ENCODE data around the gene MISP3.

DNA sequence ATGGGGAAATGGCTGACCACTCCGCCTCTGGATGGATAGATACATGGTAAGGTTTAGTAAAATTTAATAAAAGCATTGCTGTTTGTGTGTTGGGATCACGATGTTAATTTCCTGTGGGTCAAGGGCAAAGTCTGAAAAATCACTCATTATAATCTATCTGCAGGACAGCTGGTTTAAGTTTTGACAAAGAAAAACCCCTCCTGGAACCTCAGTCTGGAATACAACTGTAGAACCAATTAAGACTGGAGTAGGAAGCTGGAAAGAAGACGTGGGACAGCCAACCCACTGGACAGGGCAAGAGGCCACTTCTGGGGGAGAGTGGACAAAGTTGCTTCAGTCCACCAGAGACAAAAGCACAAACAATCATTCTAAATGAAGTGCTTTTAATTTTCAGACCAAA lies 46.6 kb downstream of the MISP3 start:
- TF ChIP-seq GATA2 (IDR thresholded peaks at IDR 0.05; ENCODE audit: low read depth, low read length) = no peak
- no peak for TF ChIP-seq GATA3 (IDR thresholded peaks at IDR 0.05; ENCODE audit: low read depth, low read length)
